ENCODE data around the gene TCP10L. TPM values are rescaled to one million over a fixed set of nuclear protein-coding genes. Genes with fewer than 3 reads are reported as not detected.

Gene TCP10L
- total RNA-seq, 1 experiment from 2014 or later: 1.2 TPM

DNA sequence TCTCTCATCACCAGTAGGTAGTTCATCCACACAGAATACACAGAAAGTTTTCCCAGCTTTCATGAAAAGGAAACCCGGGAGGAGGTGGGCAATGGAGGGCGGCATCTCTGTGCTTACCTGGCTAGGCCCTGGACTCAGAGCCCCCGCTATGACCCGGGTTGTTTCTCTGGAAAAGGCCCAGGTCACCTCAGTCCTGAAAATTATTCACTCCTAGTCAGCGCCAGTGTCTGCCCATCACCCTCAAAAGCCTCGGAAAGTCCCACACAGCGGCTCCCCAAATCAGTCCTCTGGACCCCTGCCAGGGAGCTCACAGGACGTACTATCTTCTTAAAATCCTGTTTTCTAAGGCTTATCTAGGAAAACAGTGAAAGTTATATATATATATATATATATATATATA, 51.2 kb downstream of the TCP10L start:
- ATAC-seq (no peak), DNase-seq (ENCODE audit: low spot score) (no peak)
- H3K4me1 Mint-ChIP-seq: peaks cover 18% of the 10 kb centered on the region
- ChIA-PET POLR2A (no interaction called here), CTCF (interaction anchor here (1.2 kb wide), 1 partner anchor 18 kb away, joined by 3 read pairs; no protein-coding TSS in a partner anchor)
- H3K27ac Mint-ChIP-seq: no peak overlapping the region; the same call in 1 of the 2 replicates
- H3K9me3 Mint-ChIP-seq: peaks cover 29% of the 10 kb centered on the region
- TF ChIP-seq, protein P1, sequence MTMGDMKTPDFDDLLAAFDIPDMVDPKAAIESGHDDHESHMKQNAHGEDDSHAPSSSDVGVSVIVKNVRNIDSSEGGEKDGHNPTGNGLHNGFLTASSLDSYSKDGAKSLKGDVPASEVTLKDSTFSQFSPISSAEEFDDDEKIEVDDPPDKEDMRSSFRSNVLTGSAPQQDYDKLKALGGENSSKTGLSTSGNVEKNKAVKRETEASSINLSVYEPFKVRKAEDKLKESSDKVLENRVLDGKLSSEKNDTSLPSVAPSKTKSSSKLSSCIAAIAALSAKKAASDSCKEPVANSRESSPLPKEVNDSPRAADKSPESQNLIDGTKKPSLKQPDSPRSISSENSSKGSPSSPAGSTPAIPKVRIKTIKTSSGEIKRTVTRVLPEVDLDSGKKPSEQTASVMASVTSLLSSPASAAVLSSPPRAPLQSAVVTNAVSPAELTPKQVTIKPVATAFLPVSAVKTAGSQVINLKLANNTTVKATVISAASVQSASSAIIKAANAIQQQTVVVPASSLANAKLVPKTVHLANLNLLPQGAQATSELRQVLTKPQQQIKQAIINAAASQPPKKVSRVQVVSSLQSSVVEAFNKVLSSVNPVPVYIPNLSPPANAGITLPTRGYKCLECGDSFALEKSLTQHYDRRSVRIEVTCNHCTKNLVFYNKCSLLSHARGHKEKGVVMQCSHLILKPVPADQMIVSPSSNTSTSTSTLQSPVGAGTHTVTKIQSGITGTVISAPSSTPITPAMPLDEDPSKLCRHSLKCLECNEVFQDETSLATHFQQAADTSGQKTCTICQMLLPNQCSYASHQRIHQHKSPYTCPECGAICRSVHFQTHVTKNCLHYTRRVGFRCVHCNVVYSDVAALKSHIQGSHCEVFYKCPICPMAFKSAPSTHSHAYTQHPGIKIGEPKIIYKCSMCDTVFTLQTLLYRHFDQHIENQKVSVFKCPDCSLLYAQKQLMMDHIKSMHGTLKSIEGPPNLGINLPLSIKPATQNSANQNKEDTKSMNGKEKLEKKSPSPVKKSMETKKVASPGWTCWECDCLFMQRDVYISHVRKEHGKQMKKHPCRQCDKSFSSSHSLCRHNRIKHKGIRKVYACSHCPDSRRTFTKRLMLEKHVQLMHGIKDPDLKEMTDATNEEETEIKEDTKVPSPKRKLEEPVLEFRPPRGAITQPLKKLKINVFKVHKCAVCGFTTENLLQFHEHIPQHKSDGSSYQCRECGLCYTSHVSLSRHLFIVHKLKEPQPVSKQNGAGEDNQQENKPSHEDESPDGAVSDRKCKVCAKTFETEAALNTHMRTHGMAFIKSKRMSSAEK (CRISPR knock-in tag; IDR thresholded peaks at IDR 0.05; ENCODE audit: borderline replicate concordance): no peak
- TF ChIP-seq, protein P2, sequence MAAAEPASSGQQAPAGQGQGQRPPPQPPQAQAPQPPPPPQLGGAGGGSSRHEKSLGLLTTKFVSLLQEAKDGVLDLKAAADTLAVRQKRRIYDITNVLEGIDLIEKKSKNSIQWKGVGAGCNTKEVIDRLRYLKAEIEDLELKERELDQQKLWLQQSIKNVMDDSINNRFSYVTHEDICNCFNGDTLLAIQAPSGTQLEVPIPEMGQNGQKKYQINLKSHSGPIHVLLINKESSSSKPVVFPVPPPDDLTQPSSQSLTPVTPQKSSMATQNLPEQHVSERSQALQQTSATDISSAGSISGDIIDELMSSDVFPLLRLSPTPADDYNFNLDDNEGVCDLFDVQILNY (CRISPR knock-in tag; IDR thresholded peaks at IDR 0.05): no peak
- no peak for TF ChIP-seq JUN (CRISPR knock-in tag; IDR thresholded peaks at IDR 0.05)
- TF ChIP-seq, protein P3, sequence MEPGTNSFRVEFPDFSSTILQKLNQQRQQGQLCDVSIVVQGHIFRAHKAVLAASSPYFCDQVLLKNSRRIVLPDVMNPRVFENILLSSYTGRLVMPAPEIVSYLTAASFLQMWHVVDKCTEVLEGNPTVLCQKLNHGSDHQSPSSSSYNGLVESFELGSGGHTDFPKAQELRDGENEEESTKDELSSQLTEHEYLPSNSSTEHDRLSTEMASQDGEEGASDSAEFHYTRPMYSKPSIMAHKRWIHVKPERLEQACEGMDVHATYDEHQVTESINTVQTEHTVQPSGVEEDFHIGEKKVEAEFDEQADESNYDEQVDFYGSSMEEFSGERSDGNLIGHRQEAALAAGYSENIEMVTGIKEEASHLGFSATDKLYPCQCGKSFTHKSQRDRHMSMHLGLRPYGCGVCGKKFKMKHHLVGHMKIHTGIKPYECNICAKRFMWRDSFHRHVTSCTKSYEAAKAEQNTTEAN (CRISPR knock-in tag; IDR thresholded peaks at IDR 0.05): no peak
- TF ChIP-seq CBFB (CRISPR knock-in tag; IDR thresholded peaks at IDR 0.05; ENCODE audit: low read depth): no peak
- peaks cover 18% of the 10 kb centered on the region for H3K36me3 Mint-ChIP-seq
- H3K27me3 Mint-ChIP-seq (ENCODE audit: low read depth): no peaks in the 10 kb centered on the region
- no peak overlapping the region for H3K4me3 Mint-ChIP-seq

DNA sequence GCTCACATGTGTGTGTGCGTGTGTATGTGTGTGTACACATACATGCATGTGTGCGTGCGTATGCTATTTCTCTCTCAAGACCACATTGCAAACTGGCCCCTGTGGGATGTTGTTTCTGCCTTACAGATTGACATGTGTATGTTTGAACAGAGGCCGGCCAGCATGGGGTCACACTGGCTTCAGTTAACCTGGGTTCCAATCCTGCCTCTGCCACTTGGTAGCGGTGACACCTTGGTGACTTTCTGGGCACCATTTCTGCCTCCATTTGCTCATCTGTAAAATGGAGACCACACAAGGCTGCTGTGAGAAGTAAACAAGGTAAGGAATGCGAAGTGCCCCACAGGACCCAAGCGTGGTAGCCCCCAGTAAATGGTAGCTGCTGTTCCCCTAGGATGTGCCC, 51.7 kb downstream of the TCP10L start:
- H3K27ac Mint-ChIP-seq: no peak overlapping the region
- peaks cover 18% of the 10 kb centered on the region for H3K36me3 Mint-ChIP-seq
- ChIA-PET CTCF (interaction anchor here (1.2 kb wide), 1 partner anchor 19 kb away, joined by 3 read pairs; no protein-coding TSS in a partner anchor), POLR2A (no interaction called here)
- no peaks in the 10 kb centered on the region for H3K27me3 Mint-ChIP-seq (ENCODE audit: low read depth)
- ATAC-seq (no peak), DNase-seq (ENCODE audit: low spot score) (no peak)
- no peak overlapping the region for H3K4me3 Mint-ChIP-seq
- peaks cover 29% of the 10 kb centered on the region for H3K9me3 Mint-ChIP-seq
- peaks cover 13% of the 10 kb centered on the region for H3K4me1 Mint-ChIP-seq
- TF ChIP-seq, protein P4, sequence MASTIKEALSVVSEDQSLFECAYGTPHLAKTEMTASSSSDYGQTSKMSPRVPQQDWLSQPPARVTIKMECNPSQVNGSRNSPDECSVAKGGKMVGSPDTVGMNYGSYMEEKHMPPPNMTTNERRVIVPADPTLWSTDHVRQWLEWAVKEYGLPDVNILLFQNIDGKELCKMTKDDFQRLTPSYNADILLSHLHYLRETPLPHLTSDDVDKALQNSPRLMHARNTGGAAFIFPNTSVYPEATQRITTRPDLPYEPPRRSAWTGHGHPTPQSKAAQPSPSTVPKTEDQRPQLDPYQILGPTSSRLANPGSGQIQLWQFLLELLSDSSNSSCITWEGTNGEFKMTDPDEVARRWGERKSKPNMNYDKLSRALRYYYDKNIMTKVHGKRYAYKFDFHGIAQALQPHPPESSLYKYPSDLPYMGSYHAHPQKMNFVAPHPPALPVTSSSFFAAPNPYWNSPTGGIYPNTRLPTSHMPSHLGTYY (CRISPR knock-in tag; IDR thresholded peaks at IDR 0.05): no peak
- no peak for TF ChIP-seq NFYB (CRISPR knock-in tag; conservative IDR thresholded peaks at IDR 0.05; ENCODE audit: low read depth)
- no peak for TF ChIP-seq MYBL2 (CRISPR knock-in tag; IDR thresholded peaks at IDR 0.05)
- no peak for TF ChIP-seq NR3C1 (CRISPR knock-in tag; conservative IDR thresholded peaks at IDR 0.05; ENCODE audit: low read depth)
- TF ChIP-seq, protein P5, sequence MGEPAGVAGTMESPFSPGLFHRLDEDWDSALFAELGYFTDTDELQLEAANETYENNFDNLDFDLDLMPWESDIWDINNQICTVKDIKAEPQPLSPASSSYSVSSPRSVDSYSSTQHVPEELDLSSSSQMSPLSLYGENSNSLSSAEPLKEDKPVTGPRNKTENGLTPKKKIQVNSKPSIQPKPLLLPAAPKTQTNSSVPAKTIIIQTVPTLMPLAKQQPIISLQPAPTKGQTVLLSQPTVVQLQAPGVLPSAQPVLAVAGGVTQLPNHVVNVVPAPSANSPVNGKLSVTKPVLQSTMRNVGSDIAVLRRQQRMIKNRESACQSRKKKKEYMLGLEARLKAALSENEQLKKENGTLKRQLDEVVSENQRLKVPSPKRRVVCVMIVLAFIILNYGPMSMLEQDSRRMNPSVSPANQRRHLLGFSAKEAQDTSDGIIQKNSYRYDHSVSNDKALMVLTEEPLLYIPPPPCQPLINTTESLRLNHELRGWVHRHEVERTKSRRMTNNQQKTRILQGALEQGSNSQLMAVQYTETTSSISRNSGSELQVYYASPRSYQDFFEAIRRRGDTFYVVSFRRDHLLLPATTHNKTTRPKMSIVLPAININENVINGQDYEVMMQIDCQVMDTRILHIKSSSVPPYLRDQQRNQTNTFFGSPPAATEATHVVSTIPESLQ (CRISPR knock-in tag; IDR thresholded peaks at IDR 0.05): no peak
- TF ChIP-seq, protein P6, sequence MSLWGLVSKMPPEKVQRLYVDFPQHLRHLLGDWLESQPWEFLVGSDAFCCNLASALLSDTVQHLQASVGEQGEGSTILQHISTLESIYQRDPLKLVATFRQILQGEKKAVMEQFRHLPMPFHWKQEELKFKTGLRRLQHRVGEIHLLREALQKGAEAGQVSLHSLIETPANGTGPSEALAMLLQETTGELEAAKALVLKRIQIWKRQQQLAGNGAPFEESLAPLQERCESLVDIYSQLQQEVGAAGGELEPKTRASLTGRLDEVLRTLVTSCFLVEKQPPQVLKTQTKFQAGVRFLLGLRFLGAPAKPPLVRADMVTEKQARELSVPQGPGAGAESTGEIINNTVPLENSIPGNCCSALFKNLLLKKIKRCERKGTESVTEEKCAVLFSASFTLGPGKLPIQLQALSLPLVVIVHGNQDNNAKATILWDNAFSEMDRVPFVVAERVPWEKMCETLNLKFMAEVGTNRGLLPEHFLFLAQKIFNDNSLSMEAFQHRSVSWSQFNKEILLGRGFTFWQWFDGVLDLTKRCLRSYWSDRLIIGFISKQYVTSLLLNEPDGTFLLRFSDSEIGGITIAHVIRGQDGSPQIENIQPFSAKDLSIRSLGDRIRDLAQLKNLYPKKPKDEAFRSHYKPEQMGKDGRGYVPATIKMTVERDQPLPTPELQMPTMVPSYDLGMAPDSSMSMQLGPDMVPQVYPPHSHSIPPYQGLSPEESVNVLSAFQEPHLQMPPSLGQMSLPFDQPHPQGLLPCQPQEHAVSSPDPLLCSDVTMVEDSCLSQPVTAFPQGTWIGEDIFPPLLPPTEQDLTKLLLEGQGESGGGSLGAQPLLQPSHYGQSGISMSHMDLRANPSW (CRISPR knock-in tag; conservative IDR thresholded peaks at IDR 0.05; ENCODE audit: low read depth): no peak
- no peak for TF ChIP-seq CREB1 (CRISPR knock-in tag; IDR thresholded peaks at IDR 0.05)
- TF ChIP-seq, protein P1 (CRISPR knock-in tag; IDR thresholded peaks at IDR 0.05; ENCODE audit: borderline replicate concordance): no peak
- TF ChIP-seq, protein P7, sequence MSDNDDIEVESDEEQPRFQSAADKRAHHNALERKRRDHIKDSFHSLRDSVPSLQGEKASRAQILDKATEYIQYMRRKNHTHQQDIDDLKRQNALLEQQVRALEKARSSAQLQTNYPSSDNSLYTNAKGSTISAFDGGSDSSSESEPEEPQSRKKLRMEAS (CRISPR knock-in tag; IDR thresholded peaks at IDR 0.05): no peak
- no peak for TF ChIP-seq PRRX2 (CRISPR knock-in tag; IDR thresholded peaks at IDR 0.05)
- no peak for TF ChIP-seq NFATC4 (CRISPR knock-in tag; IDR thresholded peaks at IDR 0.05)
- TF ChIP-seq ZNF423 (CRISPR knock-in tag; IDR thresholded peaks at IDR 0.05): no peak
- TF ChIP-seq JAZF1 (CRISPR knock-in tag; IDR thresholded peaks at IDR 0.05): no peak
- no peak for TF ChIP-seq ZNF138 (CRISPR knock-in tag; conservative IDR thresholded peaks at IDR 0.05)

All from WTC11 (cell line).